Cardiac ventricle fibroblast (primary cell): ENCODE data around the gene HPN. TPM values are rescaled to one million over a fixed set of nuclear protein-coding genes. Genes with fewer than 3 reads are reported as not detected.

Experiments used
- total RNA-seq: library from RNA; depleted of rRNA; stranded (reverse); fragments of >200 nt; gene quantifications from 2 replicates; pipeline ENCODE4 v1.2.3, GENCODE V29; 2015

Gene HPN
- not detected in 2 replicates for total RNA-seq

DNA sequence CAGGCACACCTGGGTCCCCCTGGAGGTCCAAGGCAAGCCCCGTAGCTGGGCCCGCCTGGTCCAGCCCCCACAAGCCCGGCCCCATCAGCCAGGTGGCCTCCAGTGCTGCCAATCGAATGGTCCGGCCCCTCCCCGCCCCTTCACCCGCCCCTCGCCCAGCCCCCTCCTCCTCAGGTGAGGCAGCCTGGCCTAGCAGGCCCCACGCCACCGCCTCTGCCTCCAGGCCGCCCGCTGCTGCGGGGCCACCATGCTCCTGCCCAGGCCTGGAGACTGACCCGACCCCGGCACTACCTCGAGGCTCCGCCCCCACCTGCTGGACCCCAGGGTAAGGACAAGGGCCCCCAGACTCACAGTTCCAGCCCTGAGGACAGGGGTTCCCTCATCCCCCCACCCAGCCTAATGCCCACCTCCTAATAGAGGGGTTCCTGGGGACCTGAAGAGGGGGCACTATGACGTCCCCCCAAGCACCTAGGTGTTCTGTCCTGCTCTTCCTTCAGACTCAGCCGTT lies at the start of gene HPN:
TSS of gene HPN (plus strand) at position 174 of the 508 bp plus-strand sequence. CDS start 786 bp downstream, outside the sequence.

DNA sequence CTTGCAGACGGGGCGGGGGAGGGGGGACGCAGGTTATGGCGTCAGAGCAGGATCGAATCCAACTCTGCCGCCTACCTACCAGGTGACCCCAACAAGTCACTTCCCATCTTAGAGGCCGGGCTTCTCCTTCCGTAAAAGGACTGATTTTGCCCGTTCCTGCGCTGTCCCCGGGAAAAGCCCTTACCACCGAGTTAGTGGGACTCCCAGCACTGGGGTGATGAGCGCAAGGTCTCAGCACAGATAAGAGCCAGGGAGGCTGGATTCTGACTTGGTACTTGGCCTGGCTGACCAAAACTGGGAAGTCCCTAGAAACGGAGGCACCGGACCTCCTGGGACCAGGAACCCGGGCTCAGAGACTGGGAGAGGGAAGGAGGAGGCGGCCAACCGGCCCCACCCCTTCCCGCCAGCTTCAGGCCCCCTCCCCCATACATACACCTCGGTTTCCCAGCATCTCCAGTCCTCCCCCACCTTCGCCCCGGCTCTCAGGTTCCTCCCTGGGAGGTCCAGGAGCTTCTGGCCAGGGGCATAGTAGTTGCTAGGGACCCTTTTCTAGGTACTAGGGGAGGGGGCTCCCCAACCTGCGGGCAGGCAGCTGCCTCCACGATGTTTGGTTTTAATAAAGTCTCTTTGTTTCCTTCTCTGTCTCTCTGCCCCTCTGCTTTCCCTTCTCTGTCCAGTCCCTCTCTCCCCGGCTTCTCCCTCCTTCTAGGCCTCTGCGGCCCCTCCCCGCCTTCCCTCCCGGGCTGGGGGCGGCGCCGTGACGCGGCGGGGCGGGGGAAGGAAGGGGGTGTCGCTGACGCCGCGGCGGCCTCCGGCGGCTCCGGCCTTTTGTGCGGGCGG lies 41.8 kb upstream of the HPN start, which contains the start of gene GRAMD1A:
TSS of gene GRAMD1A (plus strand) at position 826 of the 840 bp plus-strand sequence. CDS start 156 bp downstream, outside the sequence.

DNA sequence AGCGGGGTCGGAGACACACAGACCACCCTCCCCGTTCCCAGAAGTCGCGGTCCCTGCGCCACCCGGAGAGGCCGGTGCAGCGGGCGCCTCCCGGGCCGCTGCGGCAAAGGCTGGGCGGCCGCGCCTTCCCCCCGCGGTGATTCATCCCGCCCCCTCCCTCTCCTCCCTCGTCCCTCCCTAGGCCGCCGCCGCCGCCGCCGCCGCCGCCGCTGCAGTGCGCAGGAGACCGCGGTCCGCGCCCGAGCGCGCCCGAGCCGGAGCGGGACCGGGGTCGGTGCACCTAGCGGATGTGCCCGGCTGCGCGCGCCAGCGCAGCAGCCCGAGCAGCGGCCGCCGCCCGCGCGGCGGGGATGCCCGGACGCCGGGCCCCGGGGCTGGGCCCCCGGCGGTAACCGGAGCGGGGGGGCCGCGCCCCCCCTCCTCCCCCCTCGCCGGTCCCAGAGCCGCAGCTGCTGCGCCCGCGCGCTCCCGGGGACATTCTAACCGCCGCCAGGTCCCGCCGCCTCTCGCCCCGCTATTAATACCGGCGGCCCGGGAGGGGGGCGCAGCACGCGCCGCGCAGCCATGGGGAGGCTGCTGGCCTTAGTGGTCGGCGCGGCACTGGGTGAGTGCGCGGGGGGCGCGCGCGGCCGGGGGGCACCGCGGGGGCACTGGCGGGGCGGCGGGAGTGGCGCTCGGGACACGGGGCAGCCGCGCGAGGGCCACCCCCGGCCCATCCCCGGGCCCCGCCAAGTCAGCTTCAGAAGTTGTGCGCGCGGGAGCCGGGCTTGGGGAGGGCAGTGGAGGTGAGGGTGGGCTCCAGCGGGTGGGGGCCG lies 11.1 kb upstream of the HPN start, which contains the start of gene SCN1B:
TSS of gene SCN1B (plus strand) at position 214 of the 815 bp plus-strand sequence. CDS start at position 565, 351 bp downstream.

DNA sequence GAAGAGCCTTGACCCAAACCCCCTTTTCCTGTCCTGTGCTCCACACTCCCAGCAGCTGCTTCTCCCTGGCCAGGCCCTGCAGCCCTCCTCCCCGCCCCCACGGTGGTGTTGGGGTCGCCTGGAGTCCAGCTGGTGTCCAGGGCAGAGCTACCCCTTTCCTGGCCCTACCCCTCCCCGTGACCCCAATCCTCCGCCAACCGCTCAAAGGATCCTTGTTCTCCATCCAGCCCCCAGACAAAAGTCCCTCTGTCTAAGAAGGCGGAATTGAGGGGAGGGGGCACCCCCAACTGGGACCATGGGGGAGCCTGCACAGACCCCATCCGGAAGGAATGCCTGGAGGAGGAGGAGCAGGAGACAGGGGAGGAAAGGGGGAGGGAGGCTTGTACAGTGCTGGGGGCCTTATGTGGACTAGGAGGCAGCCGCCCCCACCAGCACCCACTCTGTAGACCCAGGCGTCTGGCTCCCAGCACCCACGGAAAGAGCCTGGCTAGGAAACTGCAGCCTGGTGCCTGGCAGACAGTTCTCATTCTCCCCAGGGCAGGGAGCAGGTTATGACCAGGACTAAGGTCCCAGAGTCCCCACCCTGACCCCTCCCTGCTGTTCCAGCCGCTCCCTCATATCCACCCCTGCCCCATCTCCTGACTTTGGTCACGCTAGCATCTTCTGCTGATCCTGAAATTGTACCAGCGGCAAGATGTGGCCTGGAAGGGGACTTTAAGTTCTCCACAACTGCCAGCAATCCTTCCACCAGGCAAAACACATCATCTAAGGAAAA lies 73.8 kb downstream of the HPN start, which contains the start of gene FXYD3:
TSS of gene FXYD3 (plus strand) at position 647 of the 775 bp plus-strand sequence. CDS start 3,554 bp downstream, outside the sequence.

Other genes starting within 250 kb of the HPN start
- gene ZNF30, start 114.8 kb upstream of the HPN start, total RNA-seq: 1.6 and 2.5 TPM in 2 replicates
- 2.9 and 5.4 TPM in 2 replicates for gene ZNF792, start 77.5 kb upstream of the HPN start, total RNA-seq
- 61.0 and 70.4 TPM in 2 replicates for gene GRAMD1A, start 41.4 kb upstream of the HPN start, total RNA-seq
- 13.7 and 15.2 TPM in 2 replicates for gene SCN1B, start 11.3 kb upstream of the HPN start, total RNA-seq
- not detected in 2 replicates for gene FXYD3, start 74.1 kb downstream of the HPN start, total RNA-seq
- gene LGI4, start 93.3 kb downstream of the HPN start, total RNA-seq: 0.05 and 0.37 TPM in 2 replicates
- 1.3 and 14.8 TPM in 2 replicates for gene FXYD1, start 97.1 kb downstream of the HPN start, total RNA-seq
- not detected in 2 replicates for gene FXYD7, start 101.5 kb downstream of the HPN start, total RNA-seq
- gene FXYD5, start 113.0 kb downstream of the HPN start, total RNA-seq: 61.2 and 76.9 TPM in 2 replicates
- gene FAM187B, start 187.0 kb downstream of the HPN start, total RNA-seq: not detected in 2 replicates
- 1.2 and 1.4 TPM in 2 replicates for gene LSR, start 207.3 kb downstream of the HPN start, total RNA-seq
- gene USF2, start 227.2 kb downstream of the HPN start, total RNA-seq: 65.7 and 71.7 TPM in 2 replicates
- gene HAMP, start 240.8 kb downstream of the HPN start, total RNA-seq: not detected in 2 replicates